ENCODE data around the gene GPRASP2.

GRCh38 chrX:102767287-102767686 lies 55.0 kb downstream of the GPRASP2 start:
- TF ChIP-seq CTCF (IDR thresholded peaks at IDR 0.05 in 4 of 5, conservative IDR thresholded peaks at IDR 0.05 in 1 of 5): no peak
- no peak for TF ChIP-seq POLR2A (IDR thresholded peaks at IDR 0.05)

Data from gastrocnemius medialis (tissue), 4 donors.